ENCODE results near the gene SIGMAR1.
A peak's percentile ranks its signal among the peaks of the same experiment; 100 is the strongest.

Gene SIGMAR1

DNA sequence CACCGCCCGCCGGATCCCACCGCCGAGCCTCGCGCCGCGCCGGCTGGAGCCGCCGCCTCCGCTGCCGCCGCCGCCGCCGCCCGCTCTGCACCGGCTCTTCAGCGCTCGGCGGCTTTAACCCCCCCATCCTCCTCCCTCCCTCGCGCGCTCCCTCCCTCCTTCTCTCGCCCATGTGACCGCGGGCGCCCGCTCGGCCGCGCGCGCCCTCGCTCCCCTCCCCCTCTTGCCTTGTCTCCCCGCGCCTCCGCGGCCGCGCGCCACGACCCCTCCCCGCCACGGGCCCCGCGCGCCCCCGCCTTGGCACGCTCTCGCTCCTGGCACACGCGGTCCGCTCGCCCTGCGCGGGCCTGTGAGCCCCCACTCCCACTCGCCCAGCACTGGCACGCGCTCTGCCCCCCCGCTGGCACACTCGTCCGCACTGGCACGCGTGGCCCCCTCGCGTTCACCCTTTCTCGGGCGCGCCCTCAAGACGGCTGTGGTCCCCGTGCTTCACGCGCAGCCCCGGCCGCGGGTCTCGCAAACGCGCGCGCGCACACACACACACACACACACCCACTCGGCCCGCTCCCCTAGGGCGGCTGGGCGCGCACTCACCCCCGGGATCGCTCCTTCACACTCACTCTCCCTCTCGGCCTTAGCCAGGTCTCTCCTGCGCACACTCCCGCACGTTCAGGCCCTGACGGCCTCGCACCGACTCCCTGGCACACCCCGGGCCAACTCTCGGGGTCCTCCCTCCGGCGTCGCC lies 47.8 kb downstream of the SIGMAR1 start, which contains the start of gene CNTFR:
CNTFR (minus strand) TSS at position 89 of the 745 bp plus-strand sequence. CDS start 20,743 bp downstream, outside the sequence.
- TF ChIP-seq, protein P1, sequence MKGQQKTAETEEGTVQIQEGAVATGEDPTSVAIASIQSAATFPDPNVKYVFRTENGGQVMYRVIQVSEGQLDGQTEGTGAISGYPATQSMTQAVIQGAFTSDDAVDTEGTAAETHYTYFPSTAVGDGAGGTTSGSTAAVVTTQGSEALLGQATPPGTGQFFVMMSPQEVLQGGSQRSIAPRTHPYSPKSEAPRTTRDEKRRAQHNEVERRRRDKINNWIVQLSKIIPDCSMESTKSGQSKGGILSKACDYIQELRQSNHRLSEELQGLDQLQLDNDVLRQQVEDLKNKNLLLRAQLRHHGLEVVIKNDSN (IDR thresholded peaks at IDR 0.05) = peak; percentile 84
- no peak for TF ChIP-seq TAF1 (IDR thresholded peaks at IDR 0.05; ENCODE audit: low read depth)
- no peak for TF ChIP-seq TCF12 (IDR thresholded peaks at IDR 0.05; ENCODE audit: low read depth)

DNA sequence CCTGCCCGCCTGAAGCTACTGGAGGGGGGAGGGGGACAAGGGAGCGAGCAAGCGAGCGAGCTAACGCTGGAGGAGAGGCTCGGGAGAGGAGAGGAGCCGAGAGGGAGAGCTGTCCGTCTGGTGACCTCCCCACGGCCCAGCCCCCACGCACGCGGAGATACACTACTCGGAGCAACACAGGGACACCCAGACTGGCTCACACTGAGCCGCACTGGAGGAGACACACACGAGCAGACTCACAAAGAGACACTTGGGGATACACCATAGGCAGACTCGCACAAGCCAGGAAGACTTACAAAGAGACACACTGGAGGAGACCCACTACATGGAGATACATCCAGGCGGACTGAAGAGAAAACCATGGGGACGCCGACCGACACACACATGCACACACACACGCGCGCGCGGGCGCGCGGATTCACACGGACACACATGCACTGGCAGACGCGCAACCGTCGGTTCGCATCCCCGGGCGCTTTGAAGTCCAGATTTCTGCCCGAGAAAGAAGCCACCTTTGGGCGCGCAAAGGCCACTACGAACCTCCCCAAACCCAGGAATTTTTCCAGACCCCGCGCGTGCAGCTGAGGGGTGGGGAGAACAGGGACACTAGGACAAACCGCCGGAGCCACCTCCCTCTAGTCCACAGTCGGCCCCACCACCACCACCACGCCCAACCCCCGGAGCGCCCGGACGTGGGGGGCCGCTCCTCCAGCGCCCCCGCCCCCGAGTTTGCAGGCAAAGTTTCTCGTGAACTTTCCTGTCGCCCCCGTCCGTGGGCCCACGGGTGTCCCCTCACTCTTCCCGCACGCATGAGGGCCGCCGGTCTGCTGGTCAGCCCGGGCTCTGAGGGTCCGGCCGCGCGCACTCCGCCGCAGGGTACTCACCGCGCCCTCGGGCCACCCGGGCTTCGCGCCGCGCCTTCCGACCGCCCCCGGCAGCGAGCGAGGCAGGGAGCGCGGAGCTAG lies 48.6 kb downstream of the SIGMAR1 start:
- TF ChIP-seq TAF1 (IDR thresholded peaks at IDR 0.05; ENCODE audit: low read depth) = no peak

DNA sequence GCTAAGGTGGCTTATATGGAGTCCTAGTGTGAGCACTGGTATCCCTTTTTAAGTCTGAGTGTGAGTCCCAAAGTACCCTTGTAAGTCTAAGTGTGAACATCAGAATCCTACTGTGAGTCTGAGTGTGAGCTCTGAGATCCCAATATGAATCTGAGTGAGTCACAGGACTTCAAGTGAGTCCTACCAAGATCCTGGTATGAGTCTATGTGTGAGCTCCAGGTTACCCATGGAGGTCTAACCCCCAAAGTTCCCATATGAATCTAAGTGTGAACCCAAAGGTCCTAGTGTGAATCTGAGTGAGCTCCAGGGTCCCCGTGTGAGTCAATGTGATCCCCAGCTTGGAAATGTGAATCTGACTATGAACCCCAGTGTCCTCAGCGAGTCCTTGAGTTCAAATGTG lies 50.3 kb downstream of the SIGMAR1 start:
- no peak for TF ChIP-seq TCF12 (IDR thresholded peaks at IDR 0.05; ENCODE audit: low read depth)
- TF ChIP-seq CREB1 (IDR thresholded peaks at IDR 0.05; ENCODE audit: low read depth) = no peak
- no peak for TF ChIP-seq TAF1 (IDR thresholded peaks at IDR 0.05; ENCODE audit: low read depth)
- TF ChIP-seq EP300 (IDR thresholded peaks at IDR 0.05; ENCODE audit: borderline replicate concordance) = no peak
- no peak for TF ChIP-seq CEBPB (IDR thresholded peaks at IDR 0.05)

DNA sequence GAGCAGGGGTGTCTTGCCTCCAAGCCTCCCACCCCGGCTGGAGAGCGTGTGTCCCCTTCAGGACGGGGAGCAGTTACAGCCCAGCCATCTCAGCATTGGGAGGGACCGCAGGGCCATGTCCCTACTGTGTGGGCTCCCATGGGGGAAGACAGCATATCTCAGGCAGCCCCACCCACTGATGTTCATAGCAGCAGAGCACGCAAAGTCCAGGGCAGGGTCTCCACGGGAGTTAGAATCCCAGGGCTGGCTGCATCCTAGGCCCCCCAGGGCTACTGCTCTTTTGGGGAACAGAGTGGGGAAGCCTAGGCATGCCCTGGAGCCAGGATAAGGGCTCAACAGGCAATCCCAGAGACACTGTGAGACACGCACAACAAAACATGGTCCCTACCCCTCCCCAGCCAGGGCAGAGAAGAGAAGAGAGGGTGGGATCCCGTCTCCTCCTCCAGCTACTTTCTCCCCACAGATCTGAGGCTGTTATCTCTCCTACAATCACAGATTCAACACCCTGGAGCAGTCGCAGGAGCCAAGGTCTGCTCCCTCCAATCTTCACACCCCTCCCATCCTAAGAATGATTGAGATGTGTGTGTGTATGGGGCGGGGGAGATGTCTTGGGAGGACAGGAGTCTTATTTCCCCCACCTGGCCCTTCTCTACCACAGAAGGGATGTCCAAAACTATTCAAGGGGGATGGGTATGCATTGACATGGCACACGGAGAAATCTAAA lies 51.5 kb downstream of the SIGMAR1 start:
- no peak for TF ChIP-seq CEBPB (IDR thresholded peaks at IDR 0.05)

DNA sequence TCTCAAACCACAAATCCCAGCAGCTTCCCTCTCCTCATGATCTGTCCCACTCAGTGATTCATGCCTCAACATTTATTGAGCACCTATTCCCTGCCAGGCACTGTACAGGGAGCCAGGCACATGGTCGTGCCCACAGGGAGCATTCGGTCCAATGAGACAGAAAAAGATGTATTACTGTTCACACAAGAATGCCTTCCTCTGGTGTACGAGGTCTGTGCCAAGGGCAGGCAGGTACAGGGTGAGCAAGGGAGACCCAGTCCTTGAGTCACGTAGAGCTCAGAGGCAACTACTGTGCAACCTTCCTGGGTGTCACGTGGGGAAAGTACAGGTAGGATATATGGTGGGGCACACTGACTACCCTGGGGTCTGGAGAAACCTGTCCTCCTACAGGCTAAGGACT lies 52.6 kb downstream of the SIGMAR1 start:
- TF ChIP-seq RAD21 (IDR thresholded peaks at IDR 0.05; ENCODE audit: low read depth) = no peak
- TF ChIP-seq ZBTB7A (IDR thresholded peaks at IDR 0.05; ENCODE audit: low read depth) = no peak
- TF ChIP-seq, protein P1 (IDR thresholded peaks at IDR 0.05) = no peak
- TF ChIP-seq TEAD4 (IDR thresholded peaks at IDR 0.05) = no peak
- no peak for TF ChIP-seq CEBPB (IDR thresholded peaks at IDR 0.05)
- TF ChIP-seq, protein P2, sequence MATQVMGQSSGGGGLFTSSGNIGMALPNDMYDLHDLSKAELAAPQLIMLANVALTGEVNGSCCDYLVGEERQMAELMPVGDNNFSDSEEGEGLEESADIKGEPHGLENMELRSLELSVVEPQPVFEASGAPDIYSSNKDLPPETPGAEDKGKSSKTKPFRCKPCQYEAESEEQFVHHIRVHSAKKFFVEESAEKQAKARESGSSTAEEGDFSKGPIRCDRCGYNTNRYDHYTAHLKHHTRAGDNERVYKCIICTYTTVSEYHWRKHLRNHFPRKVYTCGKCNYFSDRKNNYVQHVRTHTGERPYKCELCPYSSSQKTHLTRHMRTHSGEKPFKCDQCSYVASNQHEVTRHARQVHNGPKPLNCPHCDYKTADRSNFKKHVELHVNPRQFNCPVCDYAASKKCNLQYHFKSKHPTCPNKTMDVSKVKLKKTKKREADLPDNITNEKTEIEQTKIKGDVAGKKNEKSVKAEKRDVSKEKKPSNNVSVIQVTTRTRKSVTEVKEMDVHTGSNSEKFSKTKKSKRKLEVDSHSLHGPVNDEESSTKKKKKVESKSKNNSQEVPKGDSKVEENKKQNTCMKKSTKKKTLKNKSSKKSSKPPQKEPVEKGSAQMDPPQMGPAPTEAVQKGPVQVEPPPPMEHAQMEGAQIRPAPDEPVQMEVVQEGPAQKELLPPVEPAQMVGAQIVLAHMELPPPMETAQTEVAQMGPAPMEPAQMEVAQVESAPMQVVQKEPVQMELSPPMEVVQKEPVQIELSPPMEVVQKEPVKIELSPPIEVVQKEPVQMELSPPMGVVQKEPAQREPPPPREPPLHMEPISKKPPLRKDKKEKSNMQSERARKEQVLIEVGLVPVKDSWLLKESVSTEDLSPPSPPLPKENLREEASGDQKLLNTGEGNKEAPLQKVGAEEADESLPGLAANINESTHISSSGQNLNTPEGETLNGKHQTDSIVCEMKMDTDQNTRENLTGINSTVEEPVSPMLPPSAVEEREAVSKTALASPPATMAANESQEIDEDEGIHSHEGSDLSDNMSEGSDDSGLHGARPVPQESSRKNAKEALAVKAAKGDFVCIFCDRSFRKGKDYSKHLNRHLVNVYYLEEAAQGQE (IDR thresholded peaks at IDR 0.05; ENCODE audit: low read depth) = no peak
- no peak for TF ChIP-seq TCF12 (IDR thresholded peaks at IDR 0.05; ENCODE audit: low read depth)
- no peak for TF ChIP-seq EP300 (IDR thresholded peaks at IDR 0.05; ENCODE audit: borderline replicate concordance)
- TF ChIP-seq CREB1 (IDR thresholded peaks at IDR 0.05; ENCODE audit: low read depth) = no peak
- no peak for TF ChIP-seq YY1 (IDR thresholded peaks at IDR 0.05; ENCODE audit: low read depth)
- TF ChIP-seq, protein P3, sequence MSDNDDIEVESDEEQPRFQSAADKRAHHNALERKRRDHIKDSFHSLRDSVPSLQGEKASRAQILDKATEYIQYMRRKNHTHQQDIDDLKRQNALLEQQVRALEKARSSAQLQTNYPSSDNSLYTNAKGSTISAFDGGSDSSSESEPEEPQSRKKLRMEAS (IDR thresholded peaks at IDR 0.05) = no peak
- TF ChIP-seq NFIC (IDR thresholded peaks at IDR 0.05) = no peak
- no peak for TF ChIP-seq FOXM1 (IDR thresholded peaks at IDR 0.05; ENCODE audit: borderline replicate concordance, low read depth)
- no peak for TF ChIP-seq TAF1 (IDR thresholded peaks at IDR 0.05; ENCODE audit: low read depth)
- TF ChIP-seq EGR1 (IDR thresholded peaks at IDR 0.05) = no peak
